HT1080 (cell line): ENCODE data around the gene UTF1. TPM values are rescaled to one million over a fixed set of nuclear protein-coding genes. Genes with fewer than 3 reads are reported as not detected.

ENCODE experiments used
- DNase-seq: peaks from one replicate; pipeline ENCODE4 v3.0.0-alpha.2; 2015; ENCODE audit warnings: low read depth
- total RNA-seq: library from RNA; depleted of rRNA; stranded (reverse); fragments of >200 nt; shearing (Covaris generic); gene quantifications from 2 replicates; pipeline ENCODE4 v1.2.3, GENCODE V29; 2014; rRNA removed

The UTF1 gene
- total RNA-seq, 1 experiment from 2014 or later, result not detected

GRCh38 chr10:133276435-133277201 lies 46.6 kb downstream of the UTF1 start, which contains the start of gene ADAM8:
Gene ADAM8, minus strand, starts transcription at chr10:133276868. Its CDS starts 51 bp downstream, at chr10:133276817.
- no peak for DNase-seq

GRCh38 chr10:133277277-133277992 lies 47.4 kb downstream of the UTF1 start:
- DNase-seq, result no peak

GRCh38 chr10:133277993-133278576 lies 48.1 kb downstream of the UTF1 start:
- no peak for DNase-seq

- DNase-seq, result peak; percentile 91
Observed at GRCh38 chr10:133278577-133279265, 48.7 kb downstream of the UTF1 start.

GRCh38 chr10:133279326-133280226 lies 49.6 kb downstream of the UTF1 start:
- no peak for DNase-seq

- DNase-seq, result no peak
Observed at GRCh38 chr10:133280391-133281059, 50.5 kb downstream of the UTF1 start.

- no peak for DNase-seq
Observed at GRCh38 chr10:133281084-133281483, 51.1 kb downstream of the UTF1 start.

Other genes with a start within 250 kb of the UTF1 start
- not detected in 2 replicates for gene ADGRA1, start 142.3 kb upstream of the UTF1 start, total RNA-seq
- gene KNDC1, start 70.0 kb upstream of the UTF1 start, total RNA-seq, result not detected in 2 replicates
- 0.03 and 0.13 TPM in 2 replicates for gene VENTX, start 7.6 kb downstream of the UTF1 start, total RNA-seq
- gene ADAM8, start 46.7 kb downstream of the UTF1 start, total RNA-seq, result 1.6 and 4.2 TPM in 2 replicates
- gene TUBGCP2, start 78.7 kb downstream of the UTF1 start, total RNA-seq, result 119 and 127 TPM in 2 replicates
- 102 and 108 TPM in 2 replicates for gene ZNF511, start 78.7 kb downstream of the UTF1 start, total RNA-seq
- 1.7 TPM in 1 of 2 replicates, not detected in the other for gene CALY, start 106.7 kb downstream of the UTF1 start, total RNA-seq
- not detected in 2 replicates for gene PRAP1, start 117.2 kb downstream of the UTF1 start, total RNA-seq
- 31.5 and 48.4 TPM in 2 replicates for gene FUOM, start 127.8 kb downstream of the UTF1 start, total RNA-seq
- 107 and 109 TPM in 2 replicates for gene ECHS1, start 143.1 kb downstream of the UTF1 start, total RNA-seq
- gene PAOX, start 149.0 kb downstream of the UTF1 start, total RNA-seq, result 0.43 and 0.70 TPM in 2 replicates
- gene MTG1, start 163.9 kb downstream of the UTF1 start, total RNA-seq, result 54.1 and 55.6 TPM in 2 replicates
- not detected in 2 replicates for gene SPRN, start 194.4 kb downstream of the UTF1 start, total RNA-seq
- 0.80 and 1.3 TPM in 2 replicates for gene SCART1, start 223.7 kb downstream of the UTF1 start, total RNA-seq